H1 (cell line): ENCODE data around the gene SPACDR. TPM values are rescaled to one million over a fixed set of nuclear protein-coding genes. Genes with fewer than 3 reads are reported as not detected.

ENCODE experiments used
- ASH2L ChIP-seq: fragments of 200-600, 300-600 bp; sonication (generic); IDR thresholded peaks from one replicate; pipeline ENCODE4 v1.7.1; 2017; ENCODE audit warnings: low read length
- CBX5 ChIP-seq: fragments of 300-800, 300-1000 bp; sonication (generic); IDR thresholded peaks from 2 replicates; pipeline ENCODE4 v1.7.1; 2016; ENCODE audit warnings: antibody characterized with exemption, low read length, low read depth
- FOSL1 ChIP-seq: IDR thresholded peaks from 2 replicates; pipeline ENCODE4 v1.6.1; 2011; ENCODE audit warnings: mild to moderate bottlenecking, low read depth, low read length, moderate library complexity; ENCODE audit not compliant: insufficient read depth
- RAD21 ChIP-seq, 2 experiments: IDR thresholded peaks in 1 of 2; conservative IDR thresholded peaks in 1 of 2; 2 replicates each; pipeline ENCODE4 v1.6.1; 2011; ENCODE audit warnings: low read depth in 2 of 2, low read length in 2 of 2, improper control_type of control experiment in 1 of 2, inconsistent platforms in 1 of 2, mild to moderate bottlenecking in 1 of 2, moderate library complexity in 1 of 2
- RFX5 ChIP-seq: IDR thresholded peaks from 2 replicates; pipeline ENCODE4 v1.6.1; 2011; ENCODE audit warnings: low read depth, low read length, improper control_type of control experiment, borderline replicate concordance
- RNF2 ChIP-seq: fragments of 200-900, 300-1000 bp; sonication (generic); IDR thresholded peaks from 2 replicates; pipeline ENCODE4 v1.7.1; 2016; ENCODE audit warnings: borderline replicate concordance, low read depth, mild to moderate bottlenecking, antibody characterized with exemption, low read length; ENCODE audit not compliant: poor library complexity, severe bottlenecking; ENCODE audit errors: missing control alignments
- RXRA ChIP-seq: IDR thresholded peaks from 2 replicates; pipeline ENCODE4 v1.6.1; 2011; ENCODE audit warnings: low read depth, mild to moderate bottlenecking, low read length, moderate library complexity; ENCODE audit not compliant: insufficient read depth
- SIRT6 ChIP-seq: IDR thresholded peaks from one replicate; pipeline ENCODE4 v1.7.1; 2012; ENCODE audit warnings: low read length, inconsistent platforms
- TAF1 ChIP-seq: IDR thresholded peaks from 2 replicates; pipeline ENCODE4 v1.6.1; 2011; ENCODE audit warnings: mild to moderate bottlenecking, low read depth, low read length
- polyA plus RNA-seq, 7 experiments: library from polyadenylated mRNA; depleted of rRNA in 3 of 7; stranded (reverse) in 5 of 7; unstranded in 2 of 7; fragments of >200 nt in 5 of 7; fragments of 200-250 nt in 2 of 7; gene quantifications; 1 replicate in 5 of 7; 2 replicates in 1 of 7; 4 replicates in 1 of 7; pipeline versions ENCODE4 v1.2.1 to v1.2.3, GENCODE V29; 2011 to 2013; ENCODE audit warnings: missing spikeins in 2 of 7, mixed read lengths in 2 of 7
- total RNA-seq: library from RNA; stranded (reverse); fragmentation: NEBNext Ultra II Directional; extraction: Animal tissue kit (Norgen Biotek cat#: 25700); gene quantifications from 2 replicates; pipeline ENCODE4 v1.2.1, GENCODE V29; 2021

Gene SPACDR
- total and polyA plus RNA-seq, 2 of the 8 experiments (the other 6 are each of a cell fraction or from before 2014, with no cell fraction given): 0.26 TPM; not detected in 1

DNA sequence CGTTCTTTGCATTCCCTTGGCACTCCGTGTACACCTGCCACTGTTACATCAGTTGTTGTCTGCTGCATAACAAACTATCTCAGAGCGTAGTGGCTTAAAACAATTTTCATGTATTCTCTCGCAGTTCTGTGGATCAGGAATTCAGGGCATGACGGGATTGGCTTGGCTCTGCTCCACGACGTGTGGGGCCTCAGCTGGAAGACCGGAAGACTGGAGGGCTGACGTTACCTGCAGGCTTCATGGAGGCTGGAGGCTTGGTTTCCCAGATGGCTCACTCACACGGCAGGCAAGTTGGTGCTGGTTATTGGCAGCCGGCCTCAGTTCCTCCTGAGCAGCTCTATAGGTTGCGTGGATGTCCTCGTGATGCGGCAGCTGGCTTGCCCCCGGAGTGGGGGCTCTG, 45.2 kb upstream of the SPACDR start (continued):
- TF ChIP-seq RNF2: no peak
- no peak for TF ChIP-seq FOSL1
- TF ChIP-seq TAF1: no peak
- no peak for TF ChIP-seq CBX5
- TF ChIP-seq ASH2L: no peak
- TF ChIP-seq RAD21 (IDR thresholded peaks at IDR 0.05 in 1 of 2, conservative IDR thresholded peaks at IDR 0.05 in 1 of 2; ENCODE audit: low read depth in 2 of 2, low read length in 2 of 2): no peak
- TF ChIP-seq RXRA: no peak
- no peak for TF ChIP-seq SIRT6
- TF ChIP-seq RFX5: no peak
